HepG2 (cell line): ENCODE data around the gene NOP56. TPM values are rescaled to one million over a fixed set of nuclear protein-coding genes. Genes with fewer than 3 reads are reported as not detected.

ENCODE experiments used
- AGO1 ChIP-seq: fragments of 200-400 bp; formaldehyde crosslinking; IDR thresholded peaks from 2 replicates; pipeline ENCODE4 v1.6.1; 2017; ENCODE audit warnings: mild to moderate bottlenecking, low read depth, low read length, moderate library complexity; ENCODE audit not compliant: poor library complexity, severe bottlenecking
- BRF2 ChIP-seq: sonication (generic); formaldehyde crosslinking; IDR thresholded peaks from 2 replicates; pipeline ENCODE4 v1.8.1; 2022; ENCODE audit warnings: mild to moderate bottlenecking, missing genetic modification reagents
- HES4 ChIP-seq: sonication (generic); formaldehyde crosslinking; IDR thresholded peaks from 2 replicates; pipeline ENCODE4 v1.9.0; 2021; ENCODE audit warnings: mild to moderate bottlenecking, missing genetic modification reagents, borderline replicate concordance
- HNF1A ChIP-seq, 2 experiments: sonication (generic) in 1 of 2; formaldehyde crosslinking in 1 of 2; IDR thresholded peaks; 2 replicates each; pipeline versions ENCODE4 v1.4.0 to v1.6.1; 2016 to 2020; ENCODE audit warnings: borderline replicate concordance in 1 of 2, low read depth in 1 of 2, mild to moderate bottlenecking in 1 of 2, missing genetic modification reagents in 1 of 2
- IRF9 ChIP-seq: sonication (generic); formaldehyde crosslinking; IDR thresholded peaks from 2 replicates; pipeline ENCODE4 v1.8.0; 2022; ENCODE audit warnings: missing genetic modification reagents, mild to moderate bottlenecking, borderline replicate concordance
- MXI1 ChIP-seq: IDR thresholded peaks from 3 replicates; pipeline ENCODE4 v1.6.1; 2012; ENCODE audit warnings: low read depth, low read length, inconsistent platforms, borderline replicate concordance
- TBL1XR1 ChIP-seq: fragments of 150-350 bp; IDR thresholded peaks from 2 replicates; pipeline ENCODE4 v1.6.1; 2014; ENCODE audit warnings: borderline replicate concordance, low read length; ENCODE audit not compliant: partially characterized antibody
- ZIK1 ChIP-seq: sonication (generic); formaldehyde crosslinking; IDR thresholded peaks from 2 replicates; pipeline ENCODE4 v1.5.0; 2020; ENCODE audit warnings: mild to moderate bottlenecking, low read depth, missing genetic modification reagents, borderline replicate concordance
- ZNF251 ChIP-seq: sonication (generic); formaldehyde crosslinking; IDR thresholded peaks from 2 replicates; pipeline ENCODE4 v1.9.0; 2021; ENCODE audit warnings: mild to moderate bottlenecking, missing genetic modification reagents
- ZNF33A ChIP-seq: sonication (generic); formaldehyde crosslinking; IDR thresholded peaks from 2 replicates; pipeline ENCODE4 v1.5.1; 2020; ENCODE audit warnings: missing genetic modification reagents, mild to moderate bottlenecking, moderate library complexity, borderline replicate concordance
- ZNF883 ChIP-seq: sonication (generic); formaldehyde crosslinking; IDR thresholded peaks from 2 replicates; pipeline ENCODE4 v1.5.1; 2020; ENCODE audit warnings: mild to moderate bottlenecking, missing genetic modification reagents; ENCODE audit errors: not compliant biosample characterization
- polyA plus RNA-seq, 8 experiments: library from polyadenylated mRNA; depleted of rRNA in 3 of 8; stranded (reverse) in 7 of 8; unstranded in 1 of 8; fragments of >200 nt; fragmentation: Illumina TruSeq in 4 of 8; extraction: Trizol in 4 of 8; gene quantifications; 2 replicates each; pipeline versions ENCODE4 v1.2.1 to v1.2.3, GENCODE V29; 2011 to 2016; ENCODE audit warnings: low read depth in 4 of 8, missing spikeins in 1 of 8, mixed read lengths in 1 of 8; ENCODE audit not compliant: insufficient read depth in 1 of 8
- total RNA-seq, 5 experiments: library from RNA; depleted of rRNA; stranded (reverse); fragments of >200 nt; fragmentation: Illumina TruSeq; extraction: Trizol; gene quantifications; 2 replicates each; pipeline ENCODE4 v1.2.3, GENCODE V29; 2016; ENCODE audit warnings: low read depth in 1 of 5
- TF ChIP-seq, protein P1 (sequence below): sonication (generic); formaldehyde crosslinking; IDR thresholded peaks from 2 replicates; pipeline ENCODE4 v1.4.0; 2020; ENCODE audit warnings: missing genetic modification reagents; ENCODE audit errors: not compliant biosample characterization
- TF ChIP-seq, protein P2 (sequence below): sonication (generic); formaldehyde crosslinking; IDR thresholded peaks from 2 replicates; pipeline ENCODE4 v1.5.0; 2020; ENCODE audit warnings: mild to moderate bottlenecking, missing genetic modification reagents, borderline replicate concordance
- TF ChIP-seq, protein P3 (sequence below): sonication (generic); formaldehyde crosslinking; IDR thresholded peaks from 2 replicates; pipeline ENCODE4 v1.4.0; 2020; ENCODE audit warnings: mild to moderate bottlenecking, low read depth, missing genetic modification reagents
- TF ChIP-seq, protein P4 (sequence below): sonication (generic); formaldehyde crosslinking; IDR thresholded peaks from 2 replicates; pipeline ENCODE4 v1.5.0; 2020; ENCODE audit warnings: missing genetic modification reagents

The NOP56 gene
- total and polyA plus RNA-seq, 2 of the 13 experiments (the other 11 are each of a cell fraction or from before 2014, with no cell fraction given): 369 to 1,116 TPM

GRCh38 chr20:2691663-2692035 is 39.2 kb downstream of the NOP56 start (continued):
- no peak for TF ChIP-seq HNF1A (IDR thresholded peaks at IDR 0.05; ENCODE audit: low read depth)
- no peak for TF ChIP-seq HNF1A (CRISPR knock-in tag; IDR thresholded peaks at IDR 0.05; ENCODE audit: borderline replicate concordance)
- TF ChIP-seq, protein P1, sequence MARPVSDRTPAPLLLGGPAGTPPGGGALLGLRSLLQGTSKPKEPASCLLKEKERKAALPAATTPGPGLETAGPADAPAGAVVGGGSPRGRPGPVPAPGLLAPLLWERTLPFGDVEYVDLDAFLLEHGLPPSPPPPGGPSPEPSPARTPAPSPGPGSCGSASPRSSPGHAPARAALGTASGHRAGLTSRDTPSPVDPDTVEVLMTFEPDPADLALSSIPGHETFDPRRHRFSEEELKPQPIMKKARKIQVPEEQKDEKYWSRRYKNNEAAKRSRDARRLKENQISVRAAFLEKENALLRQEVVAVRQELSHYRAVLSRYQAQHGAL: no peak
- no peak for TF ChIP-seq ZNF883 (CRISPR knock-in tag)
- no peak for TF ChIP-seq TBL1XR1
- TF ChIP-seq, protein P2, sequence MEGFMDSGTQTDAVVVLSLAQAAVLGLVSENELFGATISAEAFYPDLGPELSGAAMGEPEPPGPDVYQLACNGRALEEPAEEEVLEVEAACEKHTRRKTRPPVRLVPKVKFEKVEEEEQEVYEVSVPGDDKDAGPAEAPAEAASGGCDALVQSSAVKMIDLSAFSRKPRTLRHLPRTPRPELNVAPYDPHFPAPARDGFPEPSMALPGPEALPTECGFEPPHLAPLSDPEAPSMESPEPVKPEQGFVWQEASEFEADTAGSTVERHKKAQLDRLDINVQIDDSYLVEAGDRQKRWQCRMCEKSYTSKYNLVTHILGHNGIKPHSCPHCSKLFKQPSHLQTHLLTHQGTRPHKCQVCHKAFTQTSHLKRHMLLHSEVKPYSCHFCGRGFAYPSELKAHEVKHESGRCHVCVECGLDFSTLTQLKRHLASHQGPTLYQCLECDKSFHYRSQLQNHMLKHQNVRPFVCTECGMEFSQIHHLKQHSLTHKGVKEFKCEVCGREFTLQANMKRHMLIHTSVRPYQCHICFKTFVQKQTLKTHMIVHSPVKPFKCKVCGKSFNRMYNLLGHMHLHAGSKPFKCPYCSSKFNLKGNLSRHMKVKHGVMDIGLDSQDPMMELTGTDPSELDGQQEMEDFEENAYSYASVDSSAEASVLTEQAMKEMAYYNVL: no peak
- no peak for TF ChIP-seq BRF2
- TF ChIP-seq HES4 (CRISPR knock-in tag): no peak
- TF ChIP-seq, protein P3, sequence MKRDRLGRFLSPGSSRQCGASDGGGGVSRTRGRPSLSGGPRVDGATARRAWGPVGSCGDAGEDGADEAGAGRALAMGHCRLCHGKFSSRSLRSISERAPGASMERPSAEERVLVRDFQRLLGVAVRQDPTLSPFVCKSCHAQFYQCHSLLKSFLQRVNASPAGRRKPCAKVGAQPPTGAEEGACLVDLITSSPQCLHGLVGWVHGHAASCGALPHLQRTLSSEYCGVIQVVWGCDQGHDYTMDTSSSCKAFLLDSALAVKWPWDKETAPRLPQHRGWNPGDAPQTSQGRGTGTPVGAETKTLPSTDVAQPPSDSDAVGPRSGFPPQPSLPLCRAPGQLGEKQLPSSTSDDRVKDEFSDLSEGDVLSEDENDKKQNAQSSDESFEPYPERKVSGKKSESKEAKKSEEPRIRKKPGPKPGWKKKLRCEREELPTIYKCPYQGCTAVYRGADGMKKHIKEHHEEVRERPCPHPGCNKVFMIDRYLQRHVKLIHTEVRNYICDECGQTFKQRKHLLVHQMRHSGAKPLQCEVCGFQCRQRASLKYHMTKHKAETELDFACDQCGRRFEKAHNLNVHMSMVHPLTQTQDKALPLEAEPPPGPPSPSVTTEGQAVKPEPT (CRISPR knock-in tag): no peak
- no peak for TF ChIP-seq ZNF251 (CRISPR knock-in tag)
- TF ChIP-seq ZIK1 (CRISPR knock-in tag): no peak
- TF ChIP-seq, protein P4, sequence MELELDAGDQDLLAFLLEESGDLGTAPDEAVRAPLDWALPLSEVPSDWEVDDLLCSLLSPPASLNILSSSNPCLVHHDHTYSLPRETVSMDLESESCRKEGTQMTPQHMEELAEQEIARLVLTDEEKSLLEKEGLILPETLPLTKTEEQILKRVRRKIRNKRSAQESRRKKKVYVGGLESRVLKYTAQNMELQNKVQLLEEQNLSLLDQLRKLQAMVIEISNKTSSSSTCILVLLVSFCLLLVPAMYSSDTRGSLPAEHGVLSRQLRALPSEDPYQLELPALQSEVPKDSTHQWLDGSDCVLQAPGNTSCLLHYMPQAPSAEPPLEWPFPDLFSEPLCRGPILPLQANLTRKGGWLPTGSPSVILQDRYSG (CRISPR knock-in tag): no peak
- TF ChIP-seq ZNF33A (CRISPR knock-in tag): no peak
- no peak for TF ChIP-seq IRF9 (CRISPR knock-in tag)
- TF ChIP-seq MXI1: no peak
- TF ChIP-seq AGO1: peak; percentile 18
